WTC11 (cell line): ENCODE measurements around the gene ATP6V1F. TPM values are rescaled to one million over a fixed set of nuclear protein-coding genes. Genes with fewer than 3 reads are reported as not detected.

Experiments used
- ATF6 ChIP-seq: sonication (generic); formaldehyde crosslinking; IDR thresholded peaks from 2 replicates; pipeline ENCODE4 v1.8.1; 2023; ENCODE audit warnings: mild to moderate bottlenecking, missing genetic modification reagents
- CREB1 ChIP-seq: sonication (generic); formaldehyde crosslinking; IDR thresholded peaks from 2 replicates; pipeline ENCODE4 v1.8.0; 2023; ENCODE audit warnings: mild to moderate bottlenecking, missing genetic modification reagents
- ELF4 ChIP-seq: sonication (generic); formaldehyde crosslinking; IDR thresholded peaks from 2 replicates; pipeline ENCODE4 v1.8.1; 2022; ENCODE audit warnings: low read depth, mild to moderate bottlenecking, moderate library complexity, missing genetic modification reagents
- ESRRA ChIP-seq: sonication (generic); formaldehyde crosslinking; IDR thresholded peaks from 2 replicates; pipeline ENCODE4 v1.8.1; 2022; ENCODE audit warnings: mild to moderate bottlenecking, missing genetic modification reagents, borderline replicate concordance
- ETV6 ChIP-seq: sonication (generic); formaldehyde crosslinking; IDR thresholded peaks from 2 replicates; pipeline ENCODE4 v1.8.1; 2022; ENCODE audit warnings: mild to moderate bottlenecking, missing genetic modification reagents
- FOXP4 ChIP-seq: sonication (generic); formaldehyde crosslinking; IDR thresholded peaks from 2 replicates; pipeline ENCODE4 v1.8.0; 2022; ENCODE audit warnings: mild to moderate bottlenecking, missing genetic modification reagents
- GABPB1 ChIP-seq: sonication (generic); formaldehyde crosslinking; IDR thresholded peaks from 2 replicates; pipeline ENCODE4 v1.8.1; 2023; ENCODE audit warnings: mild to moderate bottlenecking, missing genetic modification reagents
- GTF2I ChIP-seq: fragments of 250-450 bp; sonication (Bioruptor Pico); conservative IDR thresholded peaks from 2 replicates; pipeline ENCODE4 v1.4.0; 2021; ENCODE audit warnings: mild to moderate bottlenecking
- MLX ChIP-seq: sonication (generic); formaldehyde crosslinking; IDR thresholded peaks from 2 replicates; pipeline ENCODE4 v1.8.1; 2023; ENCODE audit warnings: mild to moderate bottlenecking, missing genetic modification reagents, moderate library complexity
- MXD4 ChIP-seq: fragments of 250-450 bp; sonication (Bioruptor Pico); IDR thresholded peaks from 2 replicates; pipeline ENCODE4 v1.8.0; 2021; ENCODE audit warnings: mild to moderate bottlenecking, moderate library complexity, borderline replicate concordance
- PRRX2 ChIP-seq: fragments of 250-450 bp; sonication (Bioruptor Pico); IDR thresholded peaks from 2 replicates; pipeline ENCODE4 v1.8.0; 2021; ENCODE audit warnings: mild to moderate bottlenecking
- SMAD4 ChIP-seq: sonication (generic); formaldehyde crosslinking; IDR thresholded peaks from 2 replicates; pipeline ENCODE4 v1.8.0; 2022; ENCODE audit warnings: mild to moderate bottlenecking, missing genetic modification reagents
- SP1 ChIP-seq: sonication (generic); formaldehyde crosslinking; conservative IDR thresholded peaks from 2 replicates; pipeline ENCODE4 v1.8.1; 2022; ENCODE audit warnings: missing genetic modification reagents
- ZNF121 ChIP-seq: sonication (generic); formaldehyde crosslinking; IDR thresholded peaks from 2 replicates; pipeline ENCODE4 v1.8.0; 2023; ENCODE audit warnings: missing genetic modification reagents
- ZNF138 ChIP-seq: sonication (generic); formaldehyde crosslinking; conservative IDR thresholded peaks from 2 replicates; pipeline ENCODE4 v1.8.1; 2022; ENCODE audit warnings: mild to moderate bottlenecking, moderate library complexity, missing genetic modification reagents
- ZNF317 ChIP-seq: sonication (generic); formaldehyde crosslinking; IDR thresholded peaks from 2 replicates; pipeline ENCODE4 v1.8.1; 2023; ENCODE audit warnings: low read depth, mild to moderate bottlenecking, moderate library complexity, missing genetic modification reagents, borderline replicate concordance
- ZNF423 ChIP-seq: fragments of 250-450 bp; sonication (Bioruptor Pico); IDR thresholded peaks from 2 replicates; pipeline ENCODE4 v2.1.2; 2022; ENCODE audit warnings: mild to moderate bottlenecking, moderate library complexity
- total RNA-seq: library from RNA; stranded (reverse); gene quantifications from 3 replicates; pipeline ENCODE4 v1.2.3, GENCODE V29; 2021
- TF ChIP-seq, protein P1 (sequence below): sonication (generic); formaldehyde crosslinking; IDR thresholded peaks from 2 replicates; pipeline ENCODE4 v1.8.0; 2022; ENCODE audit warnings: missing genetic modification reagents
- TF ChIP-seq, protein P2 (sequence below): sonication (generic); formaldehyde crosslinking; IDR thresholded peaks from 2 replicates; pipeline ENCODE4 v1.8.0; 2023; ENCODE audit warnings: missing genetic modification reagents
- TF ChIP-seq, protein P3 (sequence below): sonication (generic); formaldehyde crosslinking; IDR thresholded peaks from 2 replicates; pipeline ENCODE4 v1.8.1; 2023; ENCODE audit warnings: mild to moderate bottlenecking, moderate library complexity, missing genetic modification reagents
- TF ChIP-seq, protein P4 (sequence below): sonication (generic); formaldehyde crosslinking; IDR thresholded peaks from 2 replicates; pipeline ENCODE4 v1.8.1; 2022; ENCODE audit warnings: mild to moderate bottlenecking, missing genetic modification reagents, moderate library complexity, borderline replicate concordance
- TF ChIP-seq, protein P5 (sequence below): fragments of 250-450 bp; sonication (Bioruptor Pico); conservative IDR thresholded peaks from 2 replicates; pipeline ENCODE4 v1.9.0; 2021; ENCODE audit warnings: mild to moderate bottlenecking

ATP6V1F gene
- total RNA-seq, 1 experiment from 2014 or later: 117 TPM

- TF ChIP-seq, protein P1, sequence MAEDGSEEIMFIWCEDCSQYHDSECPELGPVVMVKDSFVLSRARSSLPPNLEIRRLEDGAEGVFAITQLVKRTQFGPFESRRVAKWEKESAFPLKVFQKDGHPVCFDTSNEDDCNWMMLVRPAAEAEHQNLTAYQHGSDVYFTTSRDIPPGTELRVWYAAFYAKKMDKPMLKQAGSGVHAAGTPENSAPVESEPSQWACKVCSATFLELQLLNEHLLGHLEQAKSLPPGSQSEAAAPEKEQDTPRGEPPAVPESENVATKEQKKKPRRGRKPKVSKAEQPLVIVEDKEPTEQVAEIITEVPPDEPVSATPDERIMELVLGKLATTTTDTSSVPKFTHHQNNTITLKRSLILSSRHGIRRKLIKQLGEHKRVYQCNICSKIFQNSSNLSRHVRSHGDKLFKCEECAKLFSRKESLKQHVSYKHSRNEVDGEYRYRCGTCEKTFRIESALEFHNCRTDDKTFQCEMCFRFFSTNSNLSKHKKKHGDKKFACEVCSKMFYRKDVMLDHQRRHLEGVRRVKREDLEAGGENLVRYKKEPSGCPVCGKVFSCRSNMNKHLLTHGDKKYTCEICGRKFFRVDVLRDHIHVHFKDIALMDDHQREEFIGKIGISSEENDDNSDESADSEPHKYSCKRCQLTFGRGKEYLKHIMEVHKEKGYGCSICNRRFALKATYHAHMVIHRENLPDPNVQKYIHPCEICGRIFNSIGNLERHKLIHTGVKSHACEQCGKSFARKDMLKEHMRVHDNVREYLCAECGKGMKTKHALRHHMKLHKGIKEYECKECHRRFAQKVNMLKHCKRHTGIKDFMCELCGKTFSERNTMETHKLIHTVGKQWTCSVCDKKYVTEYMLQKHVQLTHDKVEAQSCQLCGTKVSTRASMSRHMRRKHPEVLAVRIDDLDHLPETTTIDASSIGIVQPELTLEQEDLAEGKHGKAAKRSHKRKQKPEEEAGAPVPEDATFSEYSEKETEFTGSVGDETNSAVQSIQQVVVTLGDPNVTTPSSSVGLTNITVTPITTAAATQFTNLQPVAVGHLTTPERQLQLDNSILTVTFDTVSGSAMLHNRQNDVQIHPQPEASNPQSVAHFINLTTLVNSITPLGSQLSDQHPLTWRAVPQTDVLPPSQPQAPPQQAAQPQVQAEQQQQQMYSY (CRISPR knock-in tag): no peak
- no peak for TF ChIP-seq MLX (CRISPR knock-in tag)
- no peak for TF ChIP-seq PRRX2 (CRISPR knock-in tag)
- no peak for TF ChIP-seq ZNF138 (CRISPR knock-in tag)
- TF ChIP-seq SMAD4 (CRISPR knock-in tag): no peak
- TF ChIP-seq, protein P2, sequence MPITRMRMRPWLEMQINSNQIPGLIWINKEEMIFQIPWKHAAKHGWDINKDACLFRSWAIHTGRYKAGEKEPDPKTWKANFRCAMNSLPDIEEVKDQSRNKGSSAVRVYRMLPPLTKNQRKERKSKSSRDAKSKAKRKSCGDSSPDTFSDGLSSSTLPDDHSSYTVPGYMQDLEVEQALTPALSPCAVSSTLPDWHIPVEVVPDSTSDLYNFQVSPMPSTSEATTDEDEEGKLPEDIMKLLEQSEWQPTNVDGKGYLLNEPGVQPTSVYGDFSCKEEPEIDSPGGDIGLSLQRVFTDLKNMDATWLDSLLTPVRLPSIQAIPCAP: 0 out of 2 replicates have a peak, but pooled peaks have one; percentile 52
- TF ChIP-seq CREB1 (CRISPR knock-in tag): no peak
- TF ChIP-seq ZNF121: 0 out of 2 replicates have a peak, but pooled peaks have one; percentile 16
- TF ChIP-seq, protein P3, sequence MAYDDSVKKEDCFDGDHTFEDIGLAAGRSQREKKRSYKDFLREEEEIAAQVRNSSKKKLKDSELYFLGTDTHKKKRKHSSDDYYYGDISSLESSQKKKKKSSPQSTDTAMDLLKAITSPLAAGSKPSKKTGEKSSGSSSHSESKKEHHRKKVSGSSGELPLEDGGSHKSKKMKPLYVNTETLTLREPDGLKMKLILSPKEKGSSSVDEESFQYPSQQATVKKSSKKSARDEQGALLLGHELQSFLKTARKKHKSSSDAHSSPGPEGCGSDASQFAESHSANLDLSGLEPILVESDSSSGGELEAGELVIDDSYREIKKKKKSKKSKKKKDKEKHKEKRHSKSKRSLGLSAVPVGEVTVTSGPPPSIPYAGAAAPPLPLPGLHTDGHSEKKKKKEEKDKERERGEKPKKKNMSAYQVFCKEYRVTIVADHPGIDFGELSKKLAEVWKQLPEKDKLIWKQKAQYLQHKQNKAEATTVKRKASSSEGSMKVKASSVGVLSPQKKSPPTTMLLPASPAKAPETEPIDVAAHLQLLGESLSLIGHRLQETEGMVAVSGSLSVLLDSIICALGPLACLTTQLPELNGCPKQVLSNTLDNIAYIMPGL: no peak; the same call in 1 of the 2 replicates
- no peak; the same call in 1 of the 2 replicates for TF ChIP-seq ETV6 (CRISPR knock-in tag)
- TF ChIP-seq FOXP4 (CRISPR knock-in tag): 0 out of 2 replicates have a peak, but pooled peaks have one; percentile 62
- no peak for TF ChIP-seq MXD4 (CRISPR knock-in tag)
- no peak for TF ChIP-seq GTF2I
- peak; percentile 13; the same call in 1 of the 2 replicates for TF ChIP-seq ZNF317 (CRISPR knock-in tag)
- TF ChIP-seq, protein P4, sequence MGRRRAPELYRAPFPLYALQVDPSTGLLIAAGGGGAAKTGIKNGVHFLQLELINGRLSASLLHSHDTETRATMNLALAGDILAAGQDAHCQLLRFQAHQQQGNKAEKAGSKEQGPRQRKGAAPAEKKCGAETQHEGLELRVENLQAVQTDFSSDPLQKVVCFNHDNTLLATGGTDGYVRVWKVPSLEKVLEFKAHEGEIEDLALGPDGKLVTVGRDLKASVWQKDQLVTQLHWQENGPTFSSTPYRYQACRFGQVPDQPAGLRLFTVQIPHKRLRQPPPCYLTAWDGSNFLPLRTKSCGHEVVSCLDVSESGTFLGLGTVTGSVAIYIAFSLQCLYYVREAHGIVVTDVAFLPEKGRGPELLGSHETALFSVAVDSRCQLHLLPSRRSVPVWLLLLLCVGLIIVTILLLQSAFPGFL (CRISPR knock-in tag): no peak
- TF ChIP-seq ESRRA (CRISPR knock-in tag): no peak
- TF ChIP-seq SP1 (CRISPR knock-in tag): no peak; the same call in 1 of the 2 replicates
- peak; percentile 88; the same call in 1 of the 2 replicates for TF ChIP-seq ELF4 (CRISPR knock-in tag)
- TF ChIP-seq ATF6: no peak
- peak; percentile 68 for TF ChIP-seq ZNF423
- no peak for TF ChIP-seq GABPB1 (CRISPR knock-in tag)
- TF ChIP-seq, protein P5, sequence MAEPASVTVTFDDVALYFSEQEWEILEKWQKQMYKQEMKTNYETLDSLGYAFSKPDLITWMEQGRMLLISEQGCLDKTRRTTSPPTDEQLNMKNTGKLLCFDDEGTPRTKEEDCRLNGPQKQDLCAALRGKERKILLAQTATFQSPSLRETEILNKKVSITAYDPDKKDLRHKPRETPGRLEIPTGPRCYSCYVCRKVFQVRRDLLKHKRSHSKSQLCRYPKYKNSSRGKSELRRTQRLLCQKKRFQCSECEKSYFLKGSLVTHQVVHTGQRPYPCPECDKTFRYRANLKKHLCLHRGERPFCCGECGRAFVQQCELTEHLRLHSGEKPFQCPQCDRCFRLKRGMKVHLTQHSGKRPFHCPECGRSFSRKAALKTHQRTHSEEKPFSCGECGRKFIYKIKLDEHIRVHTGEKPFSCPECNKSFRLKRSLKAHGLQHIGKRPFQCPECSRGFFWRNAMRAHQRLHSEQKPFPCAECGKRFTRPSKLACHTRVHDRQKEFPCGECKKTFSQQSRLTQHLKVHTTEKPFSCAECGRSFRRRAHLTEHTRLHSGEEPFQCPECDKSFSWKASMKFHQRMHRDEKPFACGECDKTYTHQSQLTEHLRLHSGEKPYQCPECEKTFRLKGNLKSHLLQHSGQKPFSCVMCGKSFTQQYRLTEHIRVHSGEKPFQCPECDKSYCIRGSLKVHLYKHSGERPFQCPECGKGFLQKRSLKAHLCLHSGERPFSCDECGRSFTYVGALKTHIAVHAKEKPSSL (CRISPR knock-in tag): no peak
These were observed 6.7 kb downstream of the ATP6V1F start (continued) for GRCh38 chr7:128869138-128869943.
